ENCODE results near the gene TWIST2.

The TWIST2 gene

GRCh38 chr2:238939074-238939473 lies 91.2 kb downstream of the TWIST2 start:
- Histone ChIP-seq H3K9me3 (ENCODE audit: insufficient read depth, low read length) (no peaks in the 10 kb centered on the region), H3K9ac (ENCODE audit: insufficient read length, low read depth) (no peak overlapping the region), H3K4me1 (ENCODE audit: insufficient read depth, insufficient read length) (no peaks in the 10 kb centered on the region), H3K36me3 (ENCODE audit: insufficient read depth, insufficient read length, low read length) (no peaks in the 10 kb centered on the region), H3K27me3 (ENCODE audit: insufficient read depth, insufficient read length) (peaks cover 6% of the 10 kb centered on the region), H3K4me3 (ENCODE audit: insufficient read length, low read depth) (no peak overlapping the region)
- no peak for DNase-seq (ENCODE audit: low read depth, low spot score)
- TF ChIP-seq ZNF274 (IDR thresholded peaks at IDR 0.05; ENCODE audit: low read depth, low read length) (no peak), YY1 (IDR thresholded peaks at IDR 0.05; ENCODE audit: insufficient read depth, insufficient read length) (no peak), SUZ12 (IDR thresholded peaks at IDR 0.05; ENCODE audit: extremely low read depth, insufficient read depth, insufficient read length) (no peak)

GRCh38 chr2:238939521-238940403 lies 91.9 kb downstream of the TWIST2 start:
- H3K27me3 ChIP-seq (ENCODE audit: insufficient read depth, insufficient read length), result peaks cover 6% of the 10 kb centered on the region
- H3K36me3 ChIP-seq (ENCODE audit: insufficient read depth, insufficient read length, low read length), result no peaks in the 10 kb centered on the region
- TF ChIP-seq ZNF274 (IDR thresholded peaks at IDR 0.05; ENCODE audit: low read depth, low read length) (no peak), YY1 (IDR thresholded peaks at IDR 0.05; ENCODE audit: insufficient read depth, insufficient read length) (no peak), SUZ12 (IDR thresholded peaks at IDR 0.05; ENCODE audit: extremely low read depth, insufficient read depth, insufficient read length) (no peak)
- H3K4me1 ChIP-seq (ENCODE audit: insufficient read depth, insufficient read length), result no peaks in the 10 kb centered on the region
- H3K4me3 ChIP-seq (ENCODE audit: insufficient read length, low read depth), result no peak overlapping the region
- H3K9me3 ChIP-seq (ENCODE audit: insufficient read depth, low read length), result no peaks in the 10 kb centered on the region
- H3K9ac ChIP-seq (ENCODE audit: insufficient read length, low read depth), result no peak overlapping the region
- no peak for DNase-seq (ENCODE audit: low read depth, low spot score)

DNA sequence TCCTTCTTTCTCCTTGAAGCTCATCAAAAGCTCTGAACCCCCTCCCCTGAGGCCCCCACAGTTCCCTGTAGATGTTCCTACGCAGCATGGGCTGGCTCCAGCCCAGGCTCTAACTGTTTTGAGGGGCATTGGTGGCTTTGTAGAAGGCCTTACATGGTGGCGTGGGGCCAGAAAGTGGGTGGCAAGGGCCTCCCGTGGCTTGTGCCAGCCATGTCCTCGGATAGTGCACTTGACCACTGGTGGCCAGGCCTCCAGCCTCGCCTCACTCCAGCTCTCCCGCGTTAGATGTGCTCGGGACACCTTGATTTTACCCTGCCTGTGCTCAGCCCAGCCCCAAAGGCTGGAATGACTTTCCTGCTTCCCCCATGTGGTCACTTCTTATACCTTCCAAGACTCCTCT lies 92.9 kb downstream of the TWIST2 start:
- TF ChIP-seq ZNF274 (IDR thresholded peaks at IDR 0.05; ENCODE audit: low read depth, low read length), result no peak
- TF ChIP-seq YY1 (IDR thresholded peaks at IDR 0.05; ENCODE audit: insufficient read depth, insufficient read length), result no peak
- TF ChIP-seq SUZ12 (IDR thresholded peaks at IDR 0.05; ENCODE audit: extremely low read depth, insufficient read depth, insufficient read length), result no peak
- H3K36me3 ChIP-seq (ENCODE audit: insufficient read depth, insufficient read length, low read length), result no peaks in the 10 kb centered on the region
- H3K4me3 ChIP-seq (ENCODE audit: insufficient read length, low read depth), result no peak overlapping the region
- H3K9ac ChIP-seq (ENCODE audit: insufficient read length, low read depth), result no peak overlapping the region
- H3K27me3 ChIP-seq (ENCODE audit: insufficient read depth, insufficient read length), result peaks cover 6% of the 10 kb centered on the region
- peaks cover under 1% of the 10 kb centered on the region; the same call in 1 of the 2 replicates for H3K9me3 ChIP-seq (ENCODE audit: insufficient read depth, low read length)
- no peaks in the 10 kb centered on the region for H3K4me1 ChIP-seq (ENCODE audit: insufficient read depth, insufficient read length)
- DNase-seq (ENCODE audit: low read depth, low spot score), result no peak

DNA sequence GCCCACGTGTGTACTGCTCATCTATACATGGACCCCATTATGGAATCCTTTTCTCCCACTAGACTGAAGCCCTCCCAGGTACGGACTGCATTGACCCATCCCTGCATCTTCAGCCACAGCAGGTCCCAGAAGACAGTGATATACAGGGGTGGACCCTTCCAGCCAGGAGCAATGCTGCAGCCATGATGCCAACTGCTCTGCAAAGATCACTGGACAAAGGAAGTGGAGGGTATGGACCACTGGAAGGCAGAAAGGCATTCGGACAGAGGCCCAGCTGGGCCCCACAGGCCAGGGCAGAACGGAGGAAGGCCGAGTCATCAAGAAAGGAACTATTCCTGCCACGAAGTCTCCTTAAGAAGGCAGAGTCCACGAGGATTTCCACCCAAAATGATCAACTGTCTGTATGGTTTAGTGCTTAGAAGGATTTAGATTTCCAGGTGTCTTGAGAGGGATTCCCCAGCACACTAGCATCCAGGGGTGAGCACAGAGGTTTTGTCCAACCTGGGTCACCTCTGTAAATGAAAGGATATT lies 93.4 kb downstream of the TWIST2 start:
- no peak for TF ChIP-seq YY1 (IDR thresholded peaks at IDR 0.05; ENCODE audit: insufficient read depth, insufficient read length)
- no peak for TF ChIP-seq SUZ12 (IDR thresholded peaks at IDR 0.05; ENCODE audit: extremely low read depth, insufficient read depth, insufficient read length)
- TF ChIP-seq ZNF274 (IDR thresholded peaks at IDR 0.05; ENCODE audit: low read depth, low read length), result no peak
- DNase-seq (ENCODE audit: low read depth, low spot score), result no peak
- Histone ChIP-seq H3K27me3 (ENCODE audit: insufficient read depth, insufficient read length) (peaks cover 6% of the 10 kb centered on the region), H3K36me3 (ENCODE audit: insufficient read depth, insufficient read length, low read length) (no peaks in the 10 kb centered on the region), H3K4me3 (ENCODE audit: insufficient read length, low read depth) (no peak overlapping the region), H3K4me1 (ENCODE audit: insufficient read depth, insufficient read length) (no peaks in the 10 kb centered on the region), H3K9me3 (ENCODE audit: insufficient read depth, low read length) (peaks cover 5% of the 10 kb centered on the region; the same call in 1 of the 2 replicates), H3K9ac (ENCODE audit: insufficient read length, low read depth) (no peak overlapping the region)

DNA sequence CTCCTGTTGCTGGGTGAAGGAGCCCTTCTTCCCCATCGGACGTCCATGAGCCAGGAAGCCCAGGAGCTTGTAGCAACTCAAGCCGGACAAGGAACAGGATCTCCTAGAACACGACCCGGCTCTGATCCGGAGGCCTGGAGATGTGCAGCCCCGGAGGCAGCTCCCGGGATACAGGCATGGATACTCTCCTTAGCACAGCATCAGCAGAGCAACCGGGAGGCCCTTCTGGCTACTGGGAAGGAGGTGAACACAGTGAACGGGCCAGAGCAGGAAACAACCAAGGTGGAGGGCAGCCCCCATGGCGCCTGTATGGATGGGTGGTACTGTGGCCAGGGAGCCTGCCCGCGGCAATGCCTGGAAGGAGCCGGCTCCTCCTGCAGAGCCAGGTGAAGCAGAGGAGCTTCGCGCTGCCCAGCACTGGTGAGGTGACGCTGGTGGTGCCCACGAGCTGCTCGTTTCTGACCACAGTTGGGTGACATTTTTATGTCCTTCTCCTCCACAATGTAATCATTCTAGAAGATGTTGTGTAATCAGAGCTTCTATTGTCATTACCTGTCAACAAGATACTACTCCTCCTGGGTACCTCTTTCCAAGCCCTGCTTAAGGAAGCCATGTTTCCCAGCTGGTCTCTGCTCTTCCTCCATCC lies 94.3 kb downstream of the TWIST2 start:
- Histone ChIP-seq H3K9me3 (ENCODE audit: insufficient read depth, low read length) (peaks cover 8% of the 10 kb centered on the region; the same call in 1 of the 2 replicates), H3K27me3 (ENCODE audit: insufficient read depth, insufficient read length) (peaks cover 6% of the 10 kb centered on the region), H3K36me3 (ENCODE audit: insufficient read depth, insufficient read length, low read length) (no peaks in the 10 kb centered on the region), H3K4me3 (ENCODE audit: insufficient read length, low read depth) (no peak overlapping the region), H3K9ac (ENCODE audit: insufficient read length, low read depth) (no peak overlapping the region), H3K4me1 (ENCODE audit: insufficient read depth, insufficient read length) (no peaks in the 10 kb centered on the region)
- no peak for TF ChIP-seq YY1 (IDR thresholded peaks at IDR 0.05; ENCODE audit: insufficient read depth, insufficient read length)
- no peak for TF ChIP-seq SUZ12 (IDR thresholded peaks at IDR 0.05; ENCODE audit: extremely low read depth, insufficient read depth, insufficient read length)
- no peak for TF ChIP-seq ZNF274 (IDR thresholded peaks at IDR 0.05; ENCODE audit: low read depth, low read length)
- DNase-seq (ENCODE audit: low read depth, low spot score), result no peak

- H3K4me3 ChIP-seq (ENCODE audit: insufficient read length, low read depth), result no peak overlapping the region
- no peak for TF ChIP-seq ZNF274 (IDR thresholded peaks at IDR 0.05; ENCODE audit: low read depth, low read length)
- TF ChIP-seq YY1 (IDR thresholded peaks at IDR 0.05; ENCODE audit: insufficient read depth, insufficient read length), result no peak
- no peak for TF ChIP-seq SUZ12 (IDR thresholded peaks at IDR 0.05; ENCODE audit: extremely low read depth, insufficient read depth, insufficient read length)
- H3K9me3 ChIP-seq (ENCODE audit: insufficient read depth, low read length), result peaks cover 8% of the 10 kb centered on the region; the same call in 1 of the 2 replicates
- H3K27me3 ChIP-seq (ENCODE audit: insufficient read depth, insufficient read length), result peaks cover 4% of the 10 kb centered on the region
- no peaks in the 10 kb centered on the region for H3K36me3 ChIP-seq (ENCODE audit: insufficient read depth, insufficient read length, low read length)
- H3K9ac ChIP-seq (ENCODE audit: insufficient read length, low read depth), result no peak overlapping the region
- DNase-seq (ENCODE audit: low read depth, low spot score), result no peak
- H3K4me1 ChIP-seq (ENCODE audit: insufficient read depth, insufficient read length), result no peaks in the 10 kb centered on the region
Measured at GRCh38 chr2:238942726-238943300, 94.9 kb downstream of the TWIST2 start.

All from NT2/D1 (cell line).